HEK293 (cell line): Measurements from ENCODE around the gene ZFAND2B.

Experiments used
- YY1 ChIP-seq: fragments of 450-650 bp; formaldehyde crosslinking; IDR thresholded peaks from 2 replicates; pipeline ENCODE4 v1.5.1; 2018; ENCODE audit warnings: missing biosample characterization, missing genetic modification characterization
- ZFP69B ChIP-seq: fragments of 450-650 bp; formaldehyde crosslinking; IDR thresholded peaks from 2 replicates; pipeline ENCODE4 v1.5.1; 2016; ENCODE audit warnings: missing biosample characterization, missing genetic modification characterization
- ZNF777 ChIP-seq: fragments of 450-650 bp; formaldehyde crosslinking; IDR thresholded peaks from 2 replicates; pipeline ENCODE4 v1.5.1; 2017; ENCODE audit warnings: missing biosample characterization, missing genetic modification characterization, borderline replicate concordance
- ZSCAN30 ChIP-seq: fragments of 450-650 bp; IDR thresholded peaks from 2 replicates; pipeline ENCODE4 v1.5.1; 2018; ENCODE audit warnings: missing biosample characterization, mild to moderate bottlenecking, missing genetic modification characterization, moderate library complexity
- TF ChIP-seq, protein P1 (sequence below): fragments of 450-650 bp; formaldehyde crosslinking; IDR thresholded peaks from 2 replicates; pipeline ENCODE4 v1.5.1; 2016; ENCODE audit warnings: missing biosample characterization, missing genetic modification characterization, borderline replicate concordance
- TF ChIP-seq, protein P2 (sequence below): fragments of 450-650 bp; formaldehyde crosslinking; IDR thresholded peaks from 2 replicates; pipeline ENCODE4 v1.5.1; 2016; ENCODE audit warnings: missing biosample characterization, missing genetic modification characterization
- TF ChIP-seq, protein P3 (sequence below): fragments of 450-650 bp; formaldehyde crosslinking; IDR thresholded peaks from 2 replicates; pipeline ENCODE4 v1.5.1; 2016; ENCODE audit warnings: missing biosample characterization, missing genetic modification characterization

DNA sequence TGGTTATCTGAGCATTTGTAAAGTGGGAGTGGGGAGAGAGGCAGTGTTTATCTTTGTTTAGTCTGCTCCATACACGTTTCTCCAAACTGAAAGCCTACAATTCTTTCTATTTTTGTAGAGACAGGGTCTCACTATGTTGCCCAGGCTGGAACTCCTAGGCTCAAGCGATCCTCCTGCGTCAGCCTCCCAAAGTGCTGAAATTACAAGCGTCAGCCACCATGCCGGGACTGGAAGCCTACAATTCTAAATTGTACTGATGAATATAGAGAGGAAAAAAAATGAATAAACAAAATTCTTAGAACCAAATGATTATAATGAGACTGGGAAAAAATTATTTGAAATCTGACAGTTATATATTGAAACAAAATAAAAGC, 1.4 kb upstream of the ZFAND2B start:
- TF ChIP-seq, protein P1, sequence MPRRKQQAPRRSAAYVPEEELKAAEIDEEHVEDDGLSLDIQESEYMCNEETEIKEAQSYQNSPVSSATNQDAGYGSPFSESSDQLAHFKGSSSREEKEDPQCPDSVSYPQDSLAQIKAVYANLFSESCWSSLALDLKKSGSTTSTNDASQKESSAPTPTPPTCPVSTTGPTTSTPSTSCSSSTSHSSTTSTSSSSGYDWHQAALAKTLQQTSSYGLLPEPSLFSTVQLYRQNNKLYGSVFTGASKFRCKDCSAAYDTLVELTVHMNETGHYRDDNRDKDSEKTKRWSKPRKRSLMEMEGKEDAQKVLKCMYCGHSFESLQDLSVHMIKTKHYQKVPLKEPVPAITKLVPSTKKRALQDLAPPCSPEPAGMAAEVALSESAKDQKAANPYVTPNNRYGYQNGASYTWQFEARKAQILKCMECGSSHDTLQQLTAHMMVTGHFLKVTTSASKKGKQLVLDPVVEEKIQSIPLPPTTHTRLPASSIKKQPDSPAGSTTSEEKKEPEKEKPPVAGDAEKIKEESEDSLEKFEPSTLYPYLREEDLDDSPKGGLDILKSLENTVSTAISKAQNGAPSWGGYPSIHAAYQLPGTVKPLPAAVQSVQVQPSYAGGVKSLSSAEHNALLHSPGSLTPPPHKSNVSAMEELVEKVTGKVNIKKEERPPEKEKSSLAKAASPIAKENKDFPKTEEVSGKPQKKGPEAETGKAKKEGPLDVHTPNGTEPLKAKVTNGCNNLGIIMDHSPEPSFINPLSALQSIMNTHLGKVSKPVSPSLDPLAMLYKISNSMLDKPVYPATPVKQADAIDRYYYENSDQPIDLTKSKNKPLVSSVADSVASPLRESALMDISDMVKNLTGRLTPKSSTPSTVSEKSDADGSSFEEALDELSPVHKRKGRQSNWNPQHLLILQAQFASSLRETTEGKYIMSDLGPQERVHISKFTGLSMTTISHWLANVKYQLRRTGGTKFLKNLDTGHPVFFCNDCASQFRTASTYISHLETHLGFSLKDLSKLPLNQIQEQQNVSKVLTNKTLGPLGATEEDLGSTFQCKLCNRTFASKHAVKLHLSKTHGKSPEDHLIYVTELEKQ: no peak
- TF ChIP-seq, protein P2, sequence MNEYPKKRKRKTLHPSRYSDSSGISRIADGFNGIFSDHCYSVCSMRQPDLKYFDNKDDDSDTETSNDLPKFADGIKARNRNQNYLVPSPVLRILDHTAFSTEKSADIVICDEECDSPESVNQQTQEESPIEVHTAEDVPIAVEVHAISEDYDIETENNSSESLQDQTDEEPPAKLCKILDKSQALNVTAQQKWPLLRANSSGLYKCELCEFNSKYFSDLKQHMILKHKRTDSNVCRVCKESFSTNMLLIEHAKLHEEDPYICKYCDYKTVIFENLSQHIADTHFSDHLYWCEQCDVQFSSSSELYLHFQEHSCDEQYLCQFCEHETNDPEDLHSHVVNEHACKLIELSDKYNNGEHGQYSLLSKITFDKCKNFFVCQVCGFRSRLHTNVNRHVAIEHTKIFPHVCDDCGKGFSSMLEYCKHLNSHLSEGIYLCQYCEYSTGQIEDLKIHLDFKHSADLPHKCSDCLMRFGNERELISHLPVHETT (tag by site-specific recombination): no peak
- TF ChIP-seq ZSCAN30 (no peak), ZNF777 (tag by site-specific recombination) (no peak), ZFP69B (tag by site-specific recombination) (no peak), YY1 (tag by site-specific recombination) (no peak)
- TF ChIP-seq, protein P3, sequence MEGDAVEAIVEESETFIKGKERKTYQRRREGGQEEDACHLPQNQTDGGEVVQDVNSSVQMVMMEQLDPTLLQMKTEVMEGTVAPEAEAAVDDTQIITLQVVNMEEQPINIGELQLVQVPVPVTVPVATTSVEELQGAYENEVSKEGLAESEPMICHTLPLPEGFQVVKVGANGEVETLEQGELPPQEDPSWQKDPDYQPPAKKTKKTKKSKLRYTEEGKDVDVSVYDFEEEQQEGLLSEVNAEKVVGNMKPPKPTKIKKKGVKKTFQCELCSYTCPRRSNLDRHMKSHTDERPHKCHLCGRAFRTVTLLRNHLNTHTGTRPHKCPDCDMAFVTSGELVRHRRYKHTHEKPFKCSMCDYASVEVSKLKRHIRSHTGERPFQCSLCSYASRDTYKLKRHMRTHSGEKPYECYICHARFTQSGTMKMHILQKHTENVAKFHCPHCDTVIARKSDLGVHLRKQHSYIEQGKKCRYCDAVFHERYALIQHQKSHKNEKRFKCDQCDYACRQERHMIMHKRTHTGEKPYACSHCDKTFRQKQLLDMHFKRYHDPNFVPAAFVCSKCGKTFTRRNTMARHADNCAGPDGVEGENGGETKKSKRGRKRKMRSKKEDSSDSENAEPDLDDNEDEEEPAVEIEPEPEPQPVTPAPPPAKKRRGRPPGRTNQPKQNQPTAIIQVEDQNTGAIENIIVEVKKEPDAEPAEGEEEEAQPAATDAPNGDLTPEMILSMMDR: no peak
